Neutrophil (primary cell): Measurements from ENCODE around the gene ZNF322.

Experiments used
- H3K27ac ChIP-seq: fragments of 200-600 bp; sonication (generic); 2 replicates; pipeline ENCODE4 v1.5.1; 2016; ENCODE audit warnings: mild to moderate bottlenecking, moderate library complexity
- H3K27me3 ChIP-seq: fragments of 200-600 bp; sonication (generic); 2 replicates; pipeline ENCODE4 v1.6.0; 2016; ENCODE audit warnings: mild to moderate bottlenecking
- H3K36me3 ChIP-seq: fragments of 200-600 bp; sonication (generic); 2 replicates; pipeline ENCODE4 v1.5.1; 2017
- H3K4me1 ChIP-seq, 2 experiments: fragments of 200-600 bp in 1 of 2; sonication (generic) in 1 of 2; 1 replicate in 1 of 2; 2 replicates in 1 of 2; pipeline versions ENCODE4 v1.5.1 to v1.6.1; 2013 to 2016; ENCODE audit warnings: low read depth in 1 of 2, low read length in 1 of 2, mild to moderate bottlenecking in 1 of 2, moderate library complexity in 1 of 2; ENCODE audit not compliant: control insufficient read depth in 1 of 2, insufficient read depth in 1 of 2
- H3K4me3 ChIP-seq, 2 experiments: fragments of 200-600 bp in 1 of 2; sonication (generic) in 1 of 2; 1 replicate in 1 of 2; 2 replicates in 1 of 2; pipeline ENCODE4 v1.5.1; 2013 to 2016; ENCODE audit warnings: low read depth in 1 of 2, low read length in 1 of 2, mild to moderate bottlenecking in 1 of 2, moderate library complexity in 1 of 2
- H3K9me3 ChIP-seq: fragments of 200-600 bp; sonication (generic); 2 replicates; pipeline ENCODE4 v1.5.1; 2016
- TF ChIP-seq, protein P1 (sequence below): fragments of 200-600 bp; sonication (generic); IDR thresholded peaks from 2 replicates; pipeline ENCODE4 v1.5.1; 2016; ENCODE audit warnings: antibody characterized with exemption

The ZNF322 gene

DNA sequence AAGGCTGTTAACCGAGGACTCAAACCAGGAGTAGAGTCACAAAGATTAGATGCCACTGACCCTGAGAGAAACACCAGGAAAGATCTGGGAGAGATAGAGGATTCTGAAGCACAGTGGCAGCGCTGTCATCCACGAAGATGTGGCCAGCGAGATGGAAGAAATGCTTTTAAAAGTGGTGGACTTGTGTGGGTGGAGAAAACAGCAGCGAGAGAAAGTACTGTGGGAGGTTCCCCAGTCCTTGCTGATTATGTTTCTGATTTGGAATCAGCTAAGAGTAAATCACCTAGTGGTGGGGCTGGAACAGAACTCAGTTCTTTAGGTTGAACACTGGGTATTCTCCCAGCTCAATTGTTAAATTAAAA, 435 bp upstream of the ZNF322 start:
- Histone ChIP-seq H3K27me3 (peaks cover 48% of the 10 kb centered on the region), H3K9me3 (no peaks in the 10 kb centered on the region), H3K36me3 (peaks cover 4% of the 10 kb centered on the region), H3K4me1 (peaks cover 17 to 19% of the 10 kb centered on the region in 2 experiments), H3K4me3 (peak overlapping the region; percentile 72 to 79), H3K27ac (peak overlapping the region; percentile 84)
- TF ChIP-seq, protein P1, sequence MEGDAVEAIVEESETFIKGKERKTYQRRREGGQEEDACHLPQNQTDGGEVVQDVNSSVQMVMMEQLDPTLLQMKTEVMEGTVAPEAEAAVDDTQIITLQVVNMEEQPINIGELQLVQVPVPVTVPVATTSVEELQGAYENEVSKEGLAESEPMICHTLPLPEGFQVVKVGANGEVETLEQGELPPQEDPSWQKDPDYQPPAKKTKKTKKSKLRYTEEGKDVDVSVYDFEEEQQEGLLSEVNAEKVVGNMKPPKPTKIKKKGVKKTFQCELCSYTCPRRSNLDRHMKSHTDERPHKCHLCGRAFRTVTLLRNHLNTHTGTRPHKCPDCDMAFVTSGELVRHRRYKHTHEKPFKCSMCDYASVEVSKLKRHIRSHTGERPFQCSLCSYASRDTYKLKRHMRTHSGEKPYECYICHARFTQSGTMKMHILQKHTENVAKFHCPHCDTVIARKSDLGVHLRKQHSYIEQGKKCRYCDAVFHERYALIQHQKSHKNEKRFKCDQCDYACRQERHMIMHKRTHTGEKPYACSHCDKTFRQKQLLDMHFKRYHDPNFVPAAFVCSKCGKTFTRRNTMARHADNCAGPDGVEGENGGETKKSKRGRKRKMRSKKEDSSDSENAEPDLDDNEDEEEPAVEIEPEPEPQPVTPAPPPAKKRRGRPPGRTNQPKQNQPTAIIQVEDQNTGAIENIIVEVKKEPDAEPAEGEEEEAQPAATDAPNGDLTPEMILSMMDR: no peak

DNA sequence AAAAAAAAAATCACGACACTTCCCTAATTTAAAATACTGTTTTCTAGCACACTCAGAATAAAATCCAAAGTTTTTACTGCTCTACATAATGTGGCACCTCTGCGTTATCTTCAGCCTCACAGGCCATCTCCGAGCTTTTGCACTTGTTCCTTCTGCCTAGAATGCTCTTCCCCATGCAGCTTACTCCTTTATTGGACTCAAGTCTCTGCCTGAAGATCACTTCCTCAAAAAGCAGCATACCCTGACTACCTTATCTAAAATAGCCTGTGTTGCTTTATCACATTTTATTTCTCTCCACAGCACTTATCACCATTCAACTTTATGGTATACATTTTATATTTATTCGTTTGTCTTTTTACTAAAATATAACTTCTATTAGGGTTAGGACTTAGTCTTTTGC, 2.3 kb downstream of the ZNF322 start:
- H3K27ac ChIP-seq: no peak overlapping the region
- peaks cover 17 to 19% of the 10 kb centered on the region in 2 experiments for H3K4me1 ChIP-seq
- H3K27me3 ChIP-seq: peaks cover 21% of the 10 kb centered on the region
- no peaks in the 10 kb centered on the region for H3K9me3 ChIP-seq
- H3K36me3 ChIP-seq: peaks cover 15% of the 10 kb centered on the region
- no peak overlapping the region for H3K4me3 ChIP-seq
- TF ChIP-seq, protein P1: no peak

DNA sequence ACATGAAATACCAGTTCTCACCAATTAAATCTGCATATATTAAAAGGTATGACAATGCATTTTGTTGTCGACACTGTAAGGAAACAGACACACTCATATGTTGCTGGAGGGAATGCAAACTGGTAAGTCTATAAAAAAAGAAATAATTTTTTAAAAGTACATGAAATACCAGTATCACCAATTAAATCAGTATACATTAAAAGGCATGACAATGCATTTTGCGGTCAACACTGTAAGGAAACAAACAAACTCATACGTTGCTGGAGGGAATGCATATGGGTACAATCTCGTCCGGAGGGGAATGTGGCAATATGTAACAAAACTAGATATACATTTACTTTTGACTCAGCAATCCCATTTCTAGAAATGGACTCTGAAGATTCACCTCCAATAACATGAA, 6.5 kb downstream of the ZNF322 start:
- H3K27ac ChIP-seq: no peak overlapping the region
- TF ChIP-seq, protein P1: no peak
- H3K36me3 ChIP-seq: peaks cover 15% of the 10 kb centered on the region
- H3K4me1 ChIP-seq: no peaks in the 10 kb centered on the region
- no peak overlapping the region for H3K4me3 ChIP-seq
- no peaks in the 10 kb centered on the region for H3K9me3 ChIP-seq
- no peaks in the 10 kb centered on the region for H3K27me3 ChIP-seq

DNA sequence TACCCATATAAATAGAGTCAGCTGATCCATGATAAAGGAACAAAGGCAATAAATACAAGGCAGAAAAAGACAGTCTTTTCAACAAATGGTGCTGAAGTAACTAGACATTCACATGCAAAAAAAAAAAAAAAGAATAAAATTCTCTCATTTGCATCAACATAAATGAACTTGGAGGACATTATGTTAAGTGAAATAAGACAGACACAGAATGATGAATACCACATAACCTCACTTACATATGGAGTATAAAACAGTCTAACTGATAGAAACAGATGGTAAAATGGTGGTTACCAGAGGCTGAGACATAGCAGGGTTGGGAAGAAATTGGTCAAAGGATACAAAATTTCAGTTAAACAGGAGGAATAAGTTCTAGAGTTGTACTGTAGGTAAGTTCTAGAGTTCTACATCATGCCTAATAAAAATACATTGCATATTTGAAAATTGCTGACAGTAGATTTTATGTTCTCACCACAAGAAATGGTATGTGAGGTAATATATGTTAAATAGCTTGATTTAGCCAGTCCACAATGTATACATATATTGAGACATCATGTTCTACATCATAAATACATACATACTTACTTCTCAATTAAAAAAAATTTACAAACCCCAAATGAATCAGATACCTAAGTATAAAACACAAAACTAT, 8.3 kb downstream of the ZNF322 start:
- H3K4me1 ChIP-seq: no peaks in the 10 kb centered on the region
- H3K4me3 ChIP-seq: no peak overlapping the region
- H3K27me3 ChIP-seq: no peaks in the 10 kb centered on the region
- H3K27ac ChIP-seq: no peak overlapping the region
- no peaks in the 10 kb centered on the region for H3K9me3 ChIP-seq
- peaks cover 15% of the 10 kb centered on the region for H3K36me3 ChIP-seq
- TF ChIP-seq, protein P1: no peak

DNA sequence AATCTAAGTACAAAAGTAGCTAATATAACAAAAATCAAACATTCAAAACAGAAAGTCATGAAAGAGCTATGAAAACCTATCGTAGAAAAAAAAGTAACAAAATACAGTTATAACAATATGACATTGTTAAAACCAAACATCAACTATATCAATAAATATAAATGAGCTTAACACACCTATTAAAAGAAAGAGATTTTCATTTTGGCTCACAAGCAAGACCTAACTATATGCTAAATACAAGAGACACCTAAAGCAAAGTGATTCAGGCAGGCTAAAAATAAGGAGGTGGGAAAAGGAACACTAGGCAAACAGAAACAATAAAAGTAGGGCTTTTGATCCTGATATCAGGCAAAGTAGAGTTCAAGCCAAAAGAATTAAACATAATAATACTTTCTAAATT, 13.5 kb downstream of the ZNF322 start:
- Histone ChIP-seq H3K27ac (no peak overlapping the region), H3K4me1 (no peaks in the 10 kb centered on the region), H3K27me3 (no peaks in the 10 kb centered on the region), H3K4me3 (no peak overlapping the region), H3K9me3 (peaks cover 7% of the 10 kb centered on the region), H3K36me3 (peaks cover 24% of the 10 kb centered on the region)
- TF ChIP-seq, protein P1: no peak

DNA sequence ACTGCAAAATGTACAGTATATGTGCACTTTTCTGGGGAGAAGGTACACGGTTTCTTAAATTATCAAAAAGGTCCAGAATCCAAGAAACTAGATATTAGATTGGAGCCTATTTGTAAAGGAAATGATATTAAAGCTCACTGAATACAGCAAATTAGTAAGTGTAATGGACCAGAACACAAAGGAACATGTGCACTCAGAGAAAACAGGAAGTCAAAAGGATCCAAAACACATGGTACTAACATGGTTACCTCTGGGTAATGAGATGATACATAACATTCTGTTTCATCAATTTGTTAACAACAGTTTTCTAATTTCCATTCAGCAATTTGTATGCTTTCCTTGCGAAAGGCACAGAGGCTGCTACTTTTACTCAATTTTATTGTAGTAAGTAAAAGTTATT, 18.7 kb downstream of the ZNF322 start:
- H3K27ac ChIP-seq: no peak overlapping the region
- H3K36me3 ChIP-seq: peaks cover 24% of the 10 kb centered on the region
- TF ChIP-seq, protein P1: no peak

More for the DNA sequence above, 18.7 kb downstream of the ZNF322 start:
- Histone ChIP-seq H3K4me1 (no peaks in the 10 kb centered on the region), H3K9me3 (peaks cover 7% of the 10 kb centered on the region), H3K27me3 (no peaks in the 10 kb centered on the region), H3K4me3 (no peak overlapping the region)
